HL-60/S4 (cell line): ENCODE measurements around the gene GYS2.

Experiments used
- in situ Hi-C: fragments of 300-500 bp; cut with MboI; formaldehyde crosslinking; loops from 2 replicates; pipeline ENCODE4 v1.14.3; 2022; ENCODE audit warnings: low sequenced_read_pairs

GYS2 gene

DNA sequence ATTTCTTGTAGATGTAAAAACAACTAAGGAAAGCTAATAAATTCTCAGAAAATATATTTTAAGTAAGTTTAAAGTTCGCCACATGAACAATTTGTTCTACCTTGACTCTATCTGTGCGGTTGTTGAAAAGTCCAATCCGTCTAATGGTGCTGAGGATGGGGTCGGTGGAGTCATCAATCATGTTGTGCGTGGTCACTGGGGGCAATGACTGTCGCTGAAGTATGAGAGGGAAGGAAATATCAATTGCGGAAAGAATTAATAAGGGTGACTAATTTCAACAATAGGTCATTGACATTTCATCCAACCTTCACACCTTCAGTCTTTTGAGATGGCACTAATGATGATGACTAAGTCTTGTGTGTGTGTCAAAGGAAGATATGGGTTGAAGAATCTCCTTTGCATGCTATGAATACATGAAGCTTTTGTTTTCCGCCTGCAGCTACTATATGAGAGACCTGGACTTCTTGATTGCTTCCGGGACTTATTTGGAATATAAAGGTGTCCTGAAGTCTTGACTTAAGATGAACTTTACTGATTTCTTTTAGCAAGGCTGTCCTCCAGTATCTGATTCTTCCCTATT lies 46.5 kb downstream of the GYS2 start:
- in situ Hi-C loops: no loop called here

DNA sequence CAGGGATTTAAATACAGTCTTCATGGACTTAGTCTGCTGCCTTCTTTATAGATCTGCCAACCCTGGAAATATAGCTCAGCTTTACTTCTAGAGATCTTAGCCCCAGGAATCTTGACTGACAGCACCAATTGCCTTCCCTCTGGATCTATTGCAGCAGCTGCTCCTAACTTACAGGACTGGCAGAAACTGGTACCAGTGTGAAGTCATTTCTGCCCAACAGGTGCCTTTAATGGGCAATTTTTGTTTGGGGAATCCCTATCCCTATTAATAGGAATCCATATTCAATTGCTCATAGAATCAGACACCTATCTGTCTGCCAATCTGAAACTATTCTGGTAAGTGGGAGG lies 51.3 kb downstream of the GYS2 start:
- in situ Hi-C loops: no loop called here

DNA sequence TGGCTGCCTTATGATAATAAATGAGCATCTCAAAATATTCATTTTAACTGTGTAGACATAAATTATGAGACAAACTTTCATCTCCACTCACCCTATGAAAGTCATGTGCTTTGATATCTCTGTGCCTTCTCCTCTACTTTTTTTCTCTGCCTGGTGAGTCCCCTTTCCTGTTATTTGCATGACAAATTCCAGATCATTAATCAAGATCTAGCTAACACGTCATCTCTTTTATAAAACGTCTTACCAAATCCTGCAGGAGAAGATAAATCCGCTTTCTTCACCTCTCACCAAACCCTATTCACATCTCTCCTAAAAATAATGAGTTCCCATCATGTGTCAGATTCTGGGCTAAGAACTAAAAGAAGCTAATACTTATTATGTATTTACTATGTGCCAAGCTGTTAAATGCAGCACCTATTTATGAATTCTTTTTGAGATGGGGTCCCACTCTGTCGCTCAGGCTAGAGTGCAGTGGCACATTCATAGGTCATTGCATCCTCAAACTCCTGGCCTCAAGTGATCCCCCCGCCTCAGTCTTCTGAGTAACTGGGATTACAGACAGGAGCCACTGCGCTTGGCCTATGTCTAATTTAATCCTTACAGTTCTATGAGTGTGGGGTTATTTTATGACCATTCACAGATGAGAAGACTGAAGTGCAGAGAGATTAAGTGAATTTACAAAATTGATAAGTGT lies 51.9 kb downstream of the GYS2 start:
- in situ Hi-C loops: no loop called here

DNA sequence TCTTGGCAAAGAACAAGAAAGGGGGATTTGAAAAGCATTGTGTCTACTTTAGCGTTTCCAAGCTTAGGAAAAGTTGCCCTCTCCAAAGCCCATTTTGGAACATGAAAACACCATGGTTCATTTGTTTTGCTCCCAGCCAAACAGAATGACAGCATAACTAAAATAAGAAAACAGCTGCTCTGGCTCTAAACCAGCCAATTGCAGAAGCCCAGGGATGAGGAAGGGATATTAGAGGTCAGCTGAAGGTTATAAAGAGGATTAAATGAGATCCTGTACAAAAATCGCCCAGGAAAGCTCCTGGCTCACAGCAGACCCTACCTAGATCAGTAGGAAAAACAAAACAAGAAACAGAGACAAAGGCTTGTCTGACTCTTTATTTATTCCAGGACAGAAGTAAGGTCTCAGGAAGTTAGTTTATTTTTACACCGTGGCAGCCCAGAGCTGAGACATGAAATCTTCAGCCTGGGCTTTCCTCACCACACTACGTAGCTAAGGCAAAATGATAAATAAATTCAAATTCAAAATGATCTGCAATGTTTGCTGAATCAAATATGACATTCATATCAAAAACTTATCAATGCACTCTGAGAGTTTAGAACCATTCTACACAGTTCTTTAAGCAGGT lies 52.7 kb downstream of the GYS2 start:
- in situ Hi-C loops: no loop called here

DNA sequence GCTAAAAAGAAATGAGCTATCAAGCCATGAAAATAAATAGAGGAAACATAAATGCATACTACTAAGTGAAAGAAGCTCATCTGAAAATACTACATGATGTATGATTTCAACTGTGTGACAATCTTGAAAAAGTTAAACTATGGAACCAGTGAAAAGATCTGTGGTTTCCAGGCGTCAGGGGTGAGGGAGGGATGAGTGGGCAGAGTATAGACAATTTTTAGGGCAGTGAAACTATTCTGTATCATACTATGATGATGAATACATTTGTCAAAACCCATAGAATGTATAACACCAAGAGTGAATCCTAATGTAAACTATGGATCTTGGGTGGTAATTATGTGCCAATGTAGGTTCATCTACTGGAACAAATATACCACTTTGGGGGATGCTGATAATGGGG lies 57.2 kb downstream of the GYS2 start:
- in situ Hi-C loops: no loop called here

DNA sequence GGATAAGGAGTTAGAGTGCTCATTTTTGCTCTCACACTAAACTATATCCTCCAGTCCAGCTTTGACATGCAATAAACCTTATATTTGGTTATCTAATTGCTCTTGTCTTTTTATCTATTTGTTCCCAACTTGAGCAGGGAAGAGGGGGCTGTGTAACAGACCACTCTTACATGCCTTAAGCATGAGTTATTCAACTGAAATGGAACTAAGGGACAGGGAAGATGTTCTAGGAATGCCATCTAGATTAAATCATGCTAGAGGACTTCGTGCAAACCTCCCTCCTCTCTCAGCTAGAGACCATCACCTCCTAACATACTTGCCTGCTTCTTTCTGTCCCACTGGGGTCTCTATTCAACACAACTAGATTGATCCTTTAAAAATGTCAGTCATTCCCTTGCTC lies 57.9 kb downstream of the GYS2 start:
- in situ Hi-C loops: no loop called here

DNA sequence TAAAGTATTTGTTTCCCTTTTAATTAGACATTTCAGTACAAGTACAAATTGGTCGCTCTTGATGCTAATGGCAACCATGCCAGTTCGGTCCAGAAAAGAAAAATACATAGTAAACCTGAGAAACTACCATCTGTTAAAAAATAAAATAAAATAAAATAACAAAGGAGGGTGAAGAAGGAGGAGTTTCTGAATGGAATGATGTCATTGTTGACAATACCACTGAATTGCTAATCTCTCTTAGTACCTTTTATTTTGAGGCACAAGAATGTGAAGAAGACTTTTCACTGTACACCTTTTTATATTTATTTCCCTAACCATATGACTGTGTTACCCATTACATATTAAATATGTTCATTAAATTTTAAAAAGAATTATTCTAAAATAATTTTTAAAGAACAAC lies 59.1 kb downstream of the GYS2 start:
- in situ Hi-C loops: no loop called here

DNA sequence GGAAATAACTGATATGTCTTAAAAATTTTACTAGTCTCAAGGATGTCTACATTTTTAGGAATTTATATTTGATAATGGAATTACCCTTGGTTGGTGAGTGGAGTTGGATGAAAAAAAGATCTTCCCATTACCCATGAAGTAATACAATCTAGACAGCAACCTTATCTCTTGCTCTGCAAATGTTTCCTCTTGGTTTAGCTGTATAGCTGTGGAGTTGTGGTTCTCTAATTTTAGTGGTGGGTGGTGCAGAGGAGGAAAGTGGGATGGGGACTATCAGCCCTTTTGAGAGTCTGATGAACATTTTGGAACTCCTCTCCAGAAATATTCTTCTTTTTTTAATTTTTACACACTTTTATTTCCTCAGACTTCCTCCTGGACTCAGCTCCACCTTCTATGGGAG lies 61.5 kb downstream of the GYS2 start:
- in situ Hi-C loops: no loop called here

DNA sequence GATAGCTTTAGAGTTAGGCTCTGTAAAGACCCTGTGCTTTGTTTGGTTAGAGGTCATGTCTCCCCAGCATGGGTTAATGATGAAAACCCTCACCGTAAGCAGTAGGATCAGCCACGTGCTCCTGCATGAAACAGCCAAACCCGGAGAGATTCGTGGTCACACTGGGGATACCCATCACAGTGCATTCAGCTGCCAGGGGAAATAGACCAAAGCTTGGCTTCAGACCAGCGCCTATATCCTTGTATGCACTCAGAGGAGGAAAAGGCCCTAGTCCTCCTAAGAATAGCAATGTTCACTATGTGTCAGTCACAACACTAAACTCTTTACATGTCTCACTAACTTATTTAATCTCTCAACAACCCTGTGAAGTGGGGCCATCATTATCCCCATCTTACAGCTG lies 62.2 kb downstream of the GYS2 start:
- in situ Hi-C loops: no loop called here

DNA sequence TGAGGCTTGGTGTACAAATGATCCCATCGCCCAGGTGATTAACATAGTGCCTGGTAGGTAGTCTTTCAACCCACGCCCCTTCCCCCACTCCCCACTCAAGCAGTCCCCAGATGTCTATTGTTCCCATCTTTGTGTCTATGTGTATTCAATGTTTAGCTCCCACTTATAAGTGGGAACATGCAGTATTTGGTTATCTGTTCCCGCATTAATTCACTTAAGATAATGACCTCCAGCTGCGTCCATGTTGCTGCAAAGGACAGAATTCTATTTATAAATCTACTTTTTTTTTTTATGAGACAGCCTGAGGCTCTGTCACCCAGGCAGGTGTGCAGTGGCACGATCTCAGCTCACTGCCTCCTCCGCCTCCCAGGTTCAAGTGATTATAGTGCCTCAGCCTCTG lies 62.9 kb downstream of the GYS2 start:
- in situ Hi-C loops: no loop called here

DNA sequence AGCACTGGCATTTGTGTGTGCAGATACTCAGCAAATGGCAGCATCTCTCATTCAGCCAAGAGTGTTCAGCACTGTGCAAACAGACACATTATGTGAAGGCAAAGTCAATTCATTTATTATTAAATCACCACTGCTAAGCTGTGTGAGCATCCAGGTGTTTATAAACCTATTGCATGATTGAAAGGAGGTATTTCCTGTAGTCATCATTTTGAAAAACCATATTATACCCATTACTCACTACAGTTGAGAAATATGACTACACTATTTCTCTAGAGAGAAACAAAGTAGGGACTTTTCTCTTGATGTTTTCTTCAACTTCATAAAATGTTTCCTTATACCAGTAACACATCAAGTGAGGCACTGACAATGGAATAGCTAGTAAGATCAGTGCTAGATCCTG lies 64.8 kb downstream of the GYS2 start:
- in situ Hi-C loops: no loop called here

DNA sequence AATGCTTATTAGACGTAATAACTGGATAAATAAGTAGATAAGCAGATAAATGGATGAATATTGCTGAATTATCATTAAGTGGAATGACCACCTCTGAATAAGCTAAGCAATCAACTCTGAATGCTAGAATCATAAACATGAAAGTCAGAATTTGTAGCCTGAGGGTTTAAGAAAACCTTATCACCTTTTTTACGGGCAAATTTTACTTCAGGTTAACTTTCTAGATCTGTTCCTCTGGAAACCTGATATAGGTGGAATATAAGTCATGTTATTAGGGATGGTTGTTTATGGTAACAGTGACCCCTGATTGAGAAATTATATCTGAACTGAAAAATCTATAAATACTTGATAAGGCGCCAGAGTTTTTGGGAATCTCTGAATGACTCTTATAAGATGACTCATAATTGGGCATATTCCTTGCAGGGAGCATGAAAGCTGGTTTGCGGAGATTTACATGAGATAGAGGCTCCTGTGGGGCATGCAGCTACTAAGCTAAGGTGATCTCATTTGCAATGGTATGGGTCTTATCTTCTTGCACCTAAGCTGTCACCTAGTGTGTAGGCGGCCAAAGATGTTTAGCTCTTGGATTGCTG lies 66.5 kb downstream of the GYS2 start:
- in situ Hi-C loops: no loop called here

DNA sequence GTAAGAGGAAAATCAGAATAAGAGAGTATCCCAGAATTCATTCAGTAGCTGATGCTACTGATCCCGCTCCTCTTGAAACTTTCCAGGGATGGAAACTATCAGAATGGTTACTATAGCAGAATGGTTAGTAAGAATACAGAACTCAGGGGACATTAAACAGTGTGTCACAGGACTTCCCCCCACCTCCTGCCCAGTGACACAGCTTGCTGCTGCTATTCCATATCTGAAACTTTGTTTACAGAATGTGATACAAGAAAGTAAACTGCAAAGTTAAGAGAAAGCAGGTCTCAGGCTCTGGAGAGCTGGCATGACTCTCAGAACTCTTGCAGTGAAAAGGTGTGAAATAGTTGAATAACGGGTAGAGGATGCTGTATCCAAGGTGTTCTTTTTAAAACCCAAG lies 75.2 kb downstream of the GYS2 start:
- in situ Hi-C loops: no loop called here

DNA sequence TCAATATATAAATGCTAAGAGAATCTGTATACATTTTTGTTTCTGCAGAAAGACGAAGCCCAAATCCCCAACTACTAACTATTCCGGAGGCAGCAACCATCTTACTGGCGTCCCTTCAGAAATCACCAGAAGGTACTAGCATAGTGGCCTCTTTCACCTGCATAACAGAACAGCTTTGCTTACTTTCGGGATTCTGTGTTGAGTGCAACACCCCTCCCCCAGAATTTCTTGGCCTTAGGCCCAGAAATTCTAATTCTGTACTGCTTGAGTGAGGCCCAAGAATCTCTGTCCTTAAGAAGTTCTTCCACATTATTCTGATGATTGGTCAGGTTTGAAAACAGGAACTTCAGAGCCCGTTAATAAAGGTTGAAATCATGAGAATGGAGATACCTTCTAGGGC lies 75.7 kb downstream of the GYS2 start:
- in situ Hi-C loops: no loop called here

DNA sequence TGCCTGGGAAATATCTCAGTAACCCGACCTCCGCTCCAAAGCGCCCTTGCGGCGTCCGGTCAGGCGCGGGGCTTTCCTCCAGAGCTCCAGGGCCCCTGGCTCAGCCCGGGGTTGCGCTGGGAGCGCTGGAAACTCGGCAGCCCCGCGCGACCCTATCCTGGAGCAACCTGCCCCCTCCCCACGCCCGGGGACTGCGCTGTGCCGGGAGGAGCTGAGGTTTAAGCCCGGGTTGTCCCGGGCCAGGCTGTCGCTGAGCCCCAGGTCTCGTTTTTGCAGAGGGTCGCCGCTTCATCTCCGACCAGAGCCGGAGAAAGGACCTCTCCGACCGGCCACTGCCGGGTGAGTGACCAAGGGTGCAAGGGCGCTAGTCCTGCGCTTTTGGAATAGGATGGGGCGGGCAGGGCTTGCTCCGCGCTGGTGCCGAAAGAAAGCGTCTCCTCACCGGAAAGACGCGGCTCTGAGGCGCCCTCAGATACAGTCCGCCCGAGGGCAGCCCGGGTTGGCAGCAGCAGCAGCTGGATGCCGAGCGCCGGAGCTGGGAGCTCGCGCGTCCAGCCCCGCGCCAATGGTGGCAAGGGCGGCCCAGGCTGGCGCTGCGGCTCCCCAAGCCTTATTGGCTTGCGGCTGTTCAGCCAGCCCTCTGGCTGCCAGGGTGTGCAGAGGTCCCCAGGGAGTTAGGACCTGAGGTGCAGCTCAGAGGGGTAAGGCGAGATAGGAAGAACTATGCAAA lies 77.0 kb downstream of the GYS2 start:
- in situ Hi-C loops: no loop called here

DNA sequence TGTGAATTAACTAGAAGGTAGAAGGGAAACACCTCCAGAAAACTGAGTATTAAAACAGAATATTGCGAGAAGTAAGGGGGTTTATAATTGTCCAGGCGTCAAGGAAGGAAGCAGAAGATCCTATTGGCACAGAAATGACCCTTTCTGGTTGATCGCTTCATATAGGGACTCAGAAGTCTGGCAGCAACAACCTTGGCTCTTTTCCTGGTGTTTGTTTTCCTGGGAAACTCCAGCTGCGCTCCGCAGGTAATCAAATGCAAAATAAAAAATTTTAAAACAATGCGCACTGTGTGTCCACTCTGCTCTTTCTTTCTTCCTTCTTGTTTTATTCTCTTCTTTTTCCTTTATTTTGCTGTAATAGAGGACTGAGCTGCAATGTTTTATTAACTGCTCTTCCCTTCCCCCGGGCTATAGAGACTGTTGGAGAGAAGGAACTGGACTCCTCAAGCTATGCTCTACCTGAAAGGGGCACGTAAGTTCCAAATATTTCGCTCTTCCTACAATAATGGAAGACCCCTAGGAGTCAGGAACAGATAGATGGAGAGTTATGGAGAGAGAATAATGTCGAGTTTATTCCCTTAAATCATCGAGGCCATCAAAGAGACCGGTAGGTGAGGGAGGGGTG lies 77.8 kb downstream of the GYS2 start:
- in situ Hi-C loops: no loop called here

DNA sequence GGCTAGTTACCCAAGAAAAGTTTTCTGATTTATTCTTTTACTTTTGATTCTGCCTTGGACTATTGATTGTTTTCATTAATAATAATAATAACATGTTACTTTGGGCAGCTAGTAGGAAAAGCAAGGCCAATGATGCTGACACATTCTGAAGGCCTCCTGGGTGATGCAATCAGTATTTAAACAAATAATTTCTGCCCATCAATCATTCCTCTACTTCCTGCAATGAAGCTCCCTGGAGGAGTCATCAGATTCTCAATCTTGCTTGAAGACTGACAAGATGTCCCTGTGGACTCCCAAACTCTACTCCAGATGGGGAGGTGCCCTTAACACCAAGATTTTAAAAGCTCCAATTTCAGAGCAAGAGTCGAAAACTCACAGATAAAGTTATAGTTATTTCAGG lies 78.6 kb downstream of the GYS2 start, which contains the start of gene SPX:
Gene SPX (plus strand): TSS at position 244 of the 400 bp plus-strand sequence. CDS start 177 bp downstream, outside the sequence.
- in situ Hi-C loops: no loop called here

DNA sequence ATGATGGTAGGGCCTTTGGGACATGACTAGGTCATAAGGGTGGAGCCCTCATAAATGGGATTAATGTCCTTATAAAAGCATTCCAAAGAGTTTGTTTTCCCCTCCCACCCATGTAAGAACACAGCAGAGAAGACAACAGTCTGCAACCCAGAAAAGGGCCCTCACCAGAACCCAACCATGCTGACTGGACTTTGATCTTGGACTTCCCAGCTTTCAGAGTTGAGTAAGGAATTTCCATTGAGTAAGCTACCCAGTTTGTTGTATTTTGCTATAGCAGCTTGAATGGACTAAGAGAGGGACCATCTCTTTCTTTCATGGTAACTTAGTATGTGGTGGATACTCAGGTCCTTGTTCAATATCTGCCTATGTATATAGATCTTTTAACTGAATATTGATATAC lies 81.5 kb downstream of the GYS2 start:
- in situ Hi-C loops: no loop called here

DNA sequence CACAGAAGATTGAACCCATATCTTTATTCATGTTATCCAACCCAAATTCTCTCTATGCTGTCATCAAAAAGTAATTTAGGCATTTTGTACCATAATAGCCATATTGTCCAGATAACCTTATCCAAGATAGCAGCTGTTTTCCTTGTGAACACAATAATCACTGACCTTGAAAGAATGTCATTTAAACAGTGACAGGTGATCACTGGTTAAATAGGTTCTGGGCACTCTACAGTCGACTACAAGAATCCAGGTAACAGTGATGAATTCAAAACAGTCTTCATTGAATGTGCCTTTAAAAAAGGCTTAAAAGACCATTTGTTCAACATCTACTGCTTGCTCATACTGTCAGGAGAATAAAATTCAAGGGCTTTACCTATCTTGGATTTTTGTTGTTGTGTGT lies 83.1 kb downstream of the GYS2 start:
- in situ Hi-C loops: no loop called here

DNA sequence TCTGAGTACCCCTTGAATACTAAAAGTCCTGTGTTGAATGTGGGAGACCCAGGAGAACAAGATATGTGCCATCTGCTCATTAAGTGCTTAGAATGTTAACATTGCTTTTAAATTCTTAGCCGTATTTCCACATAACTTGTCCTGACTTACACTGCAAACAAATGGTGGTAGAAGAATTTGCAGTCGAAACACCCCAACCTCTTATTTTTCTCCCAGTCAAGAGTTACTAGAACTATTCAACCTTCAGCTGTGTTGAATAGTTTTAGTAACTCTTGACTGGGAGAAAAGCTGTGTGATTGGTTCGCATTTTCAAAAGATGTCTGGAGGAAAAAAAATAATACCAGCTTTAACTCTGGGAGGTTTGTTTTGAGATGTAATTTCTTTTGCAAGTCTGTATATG lies 86.2 kb downstream of the GYS2 start:
- in situ Hi-C loops: no loop called here

DNA sequence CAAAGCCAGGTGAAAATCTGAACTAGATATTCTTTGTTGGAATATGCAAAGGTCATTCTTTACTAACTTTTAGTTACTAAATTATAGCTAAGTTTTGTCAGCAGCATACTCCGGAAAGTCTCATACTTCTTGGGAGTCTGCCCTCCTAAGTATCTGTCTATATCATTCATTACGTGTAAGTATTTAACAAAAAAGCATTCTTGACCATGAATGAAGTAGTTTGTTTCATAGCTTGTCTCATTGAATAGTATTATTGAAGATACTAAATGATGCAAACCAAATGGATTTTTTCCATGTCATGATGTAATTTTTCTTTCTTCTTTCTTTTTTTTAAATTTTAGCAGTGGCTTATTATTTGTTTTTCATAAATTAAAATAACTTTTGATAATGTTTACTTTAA lies 88.4 kb downstream of the GYS2 start:
- in situ Hi-C loops: no loop called here
